ENCODE results near the gene MYH14. TPM values are rescaled to one million over a fixed set of nuclear protein-coding genes. Genes with fewer than 3 reads are reported as not detected.
"Not testable (repeated sequence)": the region's sequence is repeated elsewhere in the genome, so short reads cannot be mapped to it uniquely, and the experiment has no call there.

Gene MYH14
- total RNA-seq, 1 donor from 2014 or later: 23.8 TPM

DNA sequence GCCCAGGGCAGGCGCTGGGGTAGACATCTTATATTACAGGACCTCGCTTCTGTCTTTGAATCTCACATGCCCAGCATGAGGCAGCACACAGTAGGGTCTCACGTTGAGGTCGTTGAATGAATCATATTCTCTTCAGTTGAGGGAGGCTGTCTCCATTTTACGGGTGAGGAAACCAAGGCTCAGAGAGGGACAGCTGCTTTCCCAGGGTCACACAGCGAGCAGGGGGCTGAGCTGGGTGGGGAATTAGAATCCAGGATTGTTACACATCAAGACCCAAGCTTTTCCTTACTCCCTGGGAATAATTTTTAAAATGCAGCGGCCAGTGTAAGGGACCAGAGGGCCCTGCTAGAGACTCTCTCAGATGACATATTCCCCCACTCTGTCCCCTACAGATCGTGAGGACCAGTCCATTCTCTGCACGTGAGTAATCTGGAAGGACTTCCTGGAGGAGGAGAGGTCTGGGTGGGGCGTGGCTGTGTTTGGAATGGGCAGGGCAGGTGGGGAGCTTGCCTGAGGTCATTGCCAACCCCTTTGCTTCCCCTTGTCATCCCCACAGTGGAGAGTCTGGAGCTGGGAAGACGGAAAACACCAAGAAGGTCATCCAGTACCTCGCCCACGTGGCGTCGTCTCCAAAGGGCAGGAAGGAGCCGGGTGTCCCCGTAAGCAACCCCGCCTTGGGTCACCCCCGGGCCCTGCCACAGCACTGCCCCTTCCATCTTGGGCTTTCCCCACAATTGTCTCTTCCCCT, 19.4 kb downstream of the MYH14 start:
- H3K4me3 ChIP-seq (ENCODE audit: low read depth, low read length): no peak overlapping the region
- no peak for DNase-seq (ENCODE audit: low read depth)
- TF ChIP-seq CTCF (conservative IDR thresholded peaks at IDR 0.05; ENCODE audit: low read depth, low read length): no peak

- DNase-seq (ENCODE audit: low read depth): no peak
- TF ChIP-seq CTCF (conservative IDR thresholded peaks at IDR 0.05; ENCODE audit: low read depth, low read length): no peak
- H3K4me3 ChIP-seq (ENCODE audit: low read depth, low read length): no peak overlapping the region
These were observed 20.0 kb downstream of the MYH14 start for GRCh38 chr19:50223439-50223716.

DNA sequence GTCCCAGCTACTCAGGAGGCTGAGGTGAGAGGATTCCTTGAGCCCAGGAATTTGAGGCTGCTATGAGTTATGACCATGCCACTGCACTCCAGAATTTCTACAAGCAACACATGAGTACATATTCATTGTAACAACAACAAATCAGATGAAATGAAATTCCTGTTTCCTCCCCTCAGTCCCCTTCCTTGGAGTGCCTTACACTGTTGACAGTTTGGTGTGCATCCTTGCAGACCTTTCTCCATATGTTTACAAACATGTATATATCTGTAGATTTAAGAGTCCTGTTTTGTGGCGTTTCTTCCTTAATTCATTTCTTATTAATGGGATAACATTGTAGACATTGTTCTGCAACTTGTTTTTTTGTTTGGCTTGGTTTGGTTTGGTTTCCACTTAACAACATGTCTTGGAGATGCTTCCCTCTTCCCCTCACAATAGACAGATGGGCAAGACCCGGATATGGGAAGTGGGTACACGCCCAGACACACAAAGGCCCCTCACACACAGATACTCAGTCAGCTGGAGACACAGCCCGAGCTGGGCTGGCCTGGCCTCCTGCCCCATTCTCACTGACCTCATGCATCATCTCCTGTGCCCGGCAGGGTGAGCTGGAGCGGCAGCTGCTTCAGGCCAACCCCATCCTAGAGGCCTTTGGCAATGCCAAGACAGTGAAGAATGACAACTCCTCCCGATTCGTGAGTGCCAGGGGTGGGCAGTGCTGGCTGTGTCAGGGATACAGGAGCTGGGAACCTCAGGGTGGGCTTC, 21.7 kb downstream of the MYH14 start:
- DNase-seq (ENCODE audit: low read depth): no peak
- no peak for TF ChIP-seq CTCF (conservative IDR thresholded peaks at IDR 0.05; ENCODE audit: low read depth, low read length)

DNA sequence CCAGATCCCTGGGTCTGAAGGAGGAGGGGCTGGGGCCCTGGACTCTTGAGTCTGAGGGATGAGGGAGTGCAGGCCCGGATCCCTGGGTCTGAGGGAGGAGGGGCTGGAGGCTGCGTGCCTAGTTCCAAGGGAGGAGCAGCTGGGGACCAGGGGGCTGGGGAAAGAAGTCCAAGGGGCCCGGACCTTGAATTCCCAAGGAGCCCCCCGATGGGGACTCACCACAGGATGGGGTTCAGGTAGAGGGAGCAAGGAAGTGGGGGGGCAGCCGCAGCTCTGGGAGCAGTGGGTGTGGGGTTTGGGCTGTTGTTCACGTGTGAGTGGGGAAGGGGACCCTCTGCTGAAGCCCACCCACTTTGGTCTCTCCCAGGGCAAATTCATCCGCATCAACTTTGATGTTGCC, 23.1 kb downstream of the MYH14 start:
- no peak overlapping the region for H3K4me3 ChIP-seq (ENCODE audit: low read depth, low read length)
- no peak for TF ChIP-seq CTCF (conservative IDR thresholded peaks at IDR 0.05; ENCODE audit: low read depth, low read length)
- no peak for DNase-seq (ENCODE audit: low read depth)

More for the DNA sequence above, 21.7 kb downstream of the MYH14 start:
- no peak overlapping the region for H3K4me3 ChIP-seq (ENCODE audit: low read depth, low read length)

- H3K4me3 ChIP-seq (ENCODE audit: low read depth, low read length); DNase-seq (ENCODE audit: low read depth): not testable (repeated sequence)
These were observed 24.7 kb downstream of the MYH14 start for GRCh38 chr19:50228153-50228552.

DNA sequence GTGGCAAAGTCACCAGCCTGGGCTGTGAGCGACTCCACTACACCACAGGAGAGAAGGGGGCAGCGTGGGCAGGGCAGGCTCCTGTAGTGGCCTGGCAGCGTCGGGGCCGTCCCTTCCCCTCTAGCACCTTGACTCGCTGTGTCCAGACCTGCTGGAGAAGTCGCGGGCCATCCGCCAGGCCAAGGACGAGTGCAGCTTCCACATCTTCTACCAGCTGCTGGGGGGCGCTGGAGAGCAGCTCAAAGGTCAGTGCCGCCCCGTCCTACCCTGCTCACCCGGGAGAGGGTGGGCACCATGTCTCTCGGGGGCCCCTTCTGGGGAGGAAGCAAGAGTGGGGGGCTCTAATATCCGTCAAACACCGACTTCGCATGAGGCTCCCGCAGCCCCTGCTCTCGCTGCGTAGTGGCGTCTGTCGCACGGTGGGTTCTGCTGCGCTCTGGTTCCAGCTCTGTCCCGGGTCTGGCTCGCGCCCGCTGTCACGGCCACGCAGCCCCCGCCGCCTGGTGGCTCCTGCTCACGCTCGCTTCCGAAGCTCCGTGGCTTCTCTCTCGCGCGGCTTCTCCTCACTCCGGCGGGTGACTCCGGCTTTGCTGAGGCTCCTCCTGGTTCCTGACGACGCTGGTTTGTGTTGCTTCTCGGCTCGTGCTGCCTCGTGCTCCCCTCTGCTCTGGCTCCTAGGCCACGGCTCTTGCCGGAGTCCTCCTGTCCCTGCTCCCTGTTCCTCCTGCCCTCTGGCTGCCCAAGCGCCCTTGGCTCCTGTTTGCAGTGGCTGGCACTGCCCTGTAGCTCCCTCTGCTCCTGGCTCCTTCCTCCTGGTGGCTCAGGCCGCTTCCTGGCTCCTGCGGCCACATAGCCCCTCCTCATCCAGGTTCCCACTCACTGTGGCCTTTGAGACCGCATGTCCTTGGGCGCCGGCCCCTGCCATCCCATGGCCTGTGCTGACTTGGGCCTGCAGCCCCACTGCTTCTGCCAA, 27.2 kb downstream of the MYH14 start:
- H3K4me3 ChIP-seq (ENCODE audit: low read depth, low read length): no peak overlapping the region
- no peak for DNase-seq (ENCODE audit: low read depth)
- no peak for TF ChIP-seq CTCF (conservative IDR thresholded peaks at IDR 0.05; ENCODE audit: low read depth, low read length)

DNA sequence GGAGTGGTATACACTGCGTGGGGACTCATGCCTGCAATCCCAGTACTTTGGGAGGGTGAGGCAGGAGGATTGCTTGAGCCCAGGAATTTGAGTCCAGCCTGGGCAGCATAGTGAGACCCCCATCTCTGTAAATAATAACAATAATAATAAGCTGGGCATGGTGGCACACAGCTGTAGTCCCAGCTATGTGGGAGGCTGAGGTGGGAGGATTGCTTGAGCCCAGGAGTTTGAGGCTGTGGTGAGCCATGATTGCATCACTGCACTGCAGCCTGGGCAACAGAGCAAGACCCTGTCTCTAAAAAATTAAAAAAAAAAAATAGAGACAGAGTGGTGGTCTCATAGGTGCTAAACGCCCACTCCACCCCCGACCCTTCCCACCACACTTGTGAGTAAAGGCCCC, 28.0 kb downstream of the MYH14 start:
- not testable (repeated sequence) for H3K4me3 ChIP-seq (ENCODE audit: low read depth, low read length); DNase-seq (ENCODE audit: low read depth)

All from epithelial cell of proximal tubule (primary cell).